Endodermal cell (in vitro differentiated cells): ENCODE measurements around the gene C6orf120. TPM values are rescaled to one million over a fixed set of nuclear protein-coding genes. Genes with fewer than 3 reads are reported as not detected.

Experiments used
- DNase-seq: peaks from one replicate; pipeline ENCODE4 v3.0.0-alpha.2; 2017
- H3K27ac ChIP-seq: 2 replicates; pipeline ENCODE4 v1.5.1; 2013; ENCODE audit warnings: mild to moderate bottlenecking, low read depth, low read length, moderate library complexity
- H3K27me3 ChIP-seq: 2 replicates; pipeline ENCODE4 v1.6.1; 2013; ENCODE audit warnings: mild to moderate bottlenecking, low read length, moderate library complexity; ENCODE audit not compliant: insufficient read depth, control insufficient read depth, poor library complexity, severe bottlenecking
- H3K36me3 ChIP-seq: 2 replicates; pipeline ENCODE4 v1.7.0; 2013; ENCODE audit warnings: mild to moderate bottlenecking, low read length, moderate library complexity; ENCODE audit not compliant: control insufficient read depth, insufficient read depth
- H3K4me1 ChIP-seq: one replicate; pipeline ENCODE4 v1.7.0; 2013; ENCODE audit warnings: low read length; ENCODE audit not compliant: control insufficient read depth, insufficient read depth
- H3K4me3 ChIP-seq: 2 replicates; pipeline ENCODE4 v1.5.1; 2013; ENCODE audit warnings: mild to moderate bottlenecking, low read length, moderate library complexity
- H3K9ac ChIP-seq: 2 replicates; pipeline ENCODE4 v1.6.1; 2013; ENCODE audit warnings: mild to moderate bottlenecking, low read length, moderate library complexity; ENCODE audit not compliant: poor library complexity, severe bottlenecking; ENCODE audit errors: extremely low read depth
- H3K9me3 ChIP-seq: 2 replicates; pipeline ENCODE4 v1.6.1; 2013; ENCODE audit warnings: mild to moderate bottlenecking, low read length, moderate library complexity; ENCODE audit not compliant: control insufficient read depth
- H3K27ac Mint-ChIP-seq: 2 replicates; pipeline ENCODE4 v1.8.0; 2020; ENCODE audit warnings: mixed read lengths
- H3K27me3 Mint-ChIP-seq: 2 replicates; pipeline ENCODE4 v1.8.0; 2021; ENCODE audit warnings: mild to moderate bottlenecking, mixed read lengths; ENCODE audit not compliant: insufficient read depth
- H3K36me3 Mint-ChIP-seq: 2 replicates; pipeline ENCODE4 v1.8.0; 2020; ENCODE audit warnings: low read depth, mixed read lengths
- H3K4me1 Mint-ChIP-seq: 2 replicates; pipeline ENCODE4 v1.8.0; 2020; ENCODE audit warnings: mixed read lengths
- H3K4me3 Mint-ChIP-seq: 2 replicates; pipeline ENCODE4 v1.8.0; 2020; ENCODE audit warnings: mild to moderate bottlenecking, moderate library complexity, mixed read lengths
- H3K9me3 Mint-ChIP-seq: 2 replicates; pipeline ENCODE4 v1.8.0; 2020; ENCODE audit warnings: mild to moderate bottlenecking, mixed read lengths
- WGBS, 2 experiments: methylation state at CpG; one replicate each; pipeline versions ENCODE4 v1.1.5 to v1.1.7; 2013; ENCODE audit warnings: missing lambda C conversion rate in 2 of 2, mixed read lengths in 1 of 2; ENCODE audit not compliant: insufficient coverage in 1 of 2, insufficient read length in 1 of 2; 5-methylcytosine and 5-hydroxymethylcytosine counted together
- total RNA-seq, 2 donors: library from RNA; stranded (reverse); fragmentation: NEBNext Ultra II Directional in 1 of 2; extraction: Animal tissue kit (Norgen Biotek cat#: 25700) in 1 of 2; gene quantifications; 2 replicates in 1 of 2; 3 replicates in 1 of 2; pipeline ENCODE4 v1.2.1, GENCODE V29; 2021
- TF ChIP-seq, protein P1 (sequence below): fragments of 200-600 bp; sonication (generic); conservative IDR thresholded peaks from 2 replicates; pipeline ENCODE4 v1.5.0; 2021; ENCODE audit warnings: antibody characterized with exemption, mild to moderate bottlenecking

Gene C6orf120
- total RNA-seq, 2 donors from 2014 or later, result 24.0 to 29.7 TPM

DNA sequence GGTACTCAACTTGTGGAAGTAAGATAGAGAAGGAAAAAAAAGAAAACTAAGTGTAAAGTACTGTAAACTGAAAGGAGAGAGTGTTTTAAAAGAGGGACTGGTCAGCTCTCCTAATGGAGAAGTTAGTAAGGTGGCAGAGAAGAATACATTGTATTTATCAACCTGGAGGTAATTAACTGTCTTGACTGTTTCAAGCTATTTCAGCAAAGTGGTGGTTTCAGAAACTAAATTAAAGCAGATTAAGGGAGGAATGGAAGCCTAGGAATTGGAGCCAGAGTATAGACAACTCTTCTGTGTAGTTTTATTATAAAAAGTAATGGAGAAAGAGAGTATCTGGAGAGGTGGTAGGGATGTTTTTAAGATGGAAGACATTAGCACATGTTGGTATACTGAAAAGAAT, 25.0 kb downstream of the C6orf120 start:
- H3K4me3 Mint-ChIP-seq, result no peak overlapping the region
- DNase-seq, result no peak

GRCh38 chr6:169729961-169730360, 28.0 kb downstream of the C6orf120 start:
- Histone ChIP-seq H3K36me3 (no peaks in the 10 kb centered on the region), H3K9ac (no peak overlapping the region), H3K4me1 (peaks cover 2% of the 10 kb centered on the region), H3K9me3 (no peaks in the 10 kb centered on the region), H3K4me3 (no peak overlapping the region), H3K27me3 (no peaks in the 10 kb centered on the region), H3K27ac (no peak overlapping the region)
- Mint-ChIP-seq H3K27me3 (peaks cover 6% of the 10 kb centered on the region), H3K4me1 (peaks cover 15% of the 10 kb centered on the region), H3K4me3 (no peak overlapping the region), H3K9me3 (peaks cover 3% of the 10 kb centered on the region), H3K27ac (no peak overlapping the region), H3K36me3 (no peaks in the 10 kb centered on the region)
- no peak for DNase-seq
- TF ChIP-seq, protein P1, sequence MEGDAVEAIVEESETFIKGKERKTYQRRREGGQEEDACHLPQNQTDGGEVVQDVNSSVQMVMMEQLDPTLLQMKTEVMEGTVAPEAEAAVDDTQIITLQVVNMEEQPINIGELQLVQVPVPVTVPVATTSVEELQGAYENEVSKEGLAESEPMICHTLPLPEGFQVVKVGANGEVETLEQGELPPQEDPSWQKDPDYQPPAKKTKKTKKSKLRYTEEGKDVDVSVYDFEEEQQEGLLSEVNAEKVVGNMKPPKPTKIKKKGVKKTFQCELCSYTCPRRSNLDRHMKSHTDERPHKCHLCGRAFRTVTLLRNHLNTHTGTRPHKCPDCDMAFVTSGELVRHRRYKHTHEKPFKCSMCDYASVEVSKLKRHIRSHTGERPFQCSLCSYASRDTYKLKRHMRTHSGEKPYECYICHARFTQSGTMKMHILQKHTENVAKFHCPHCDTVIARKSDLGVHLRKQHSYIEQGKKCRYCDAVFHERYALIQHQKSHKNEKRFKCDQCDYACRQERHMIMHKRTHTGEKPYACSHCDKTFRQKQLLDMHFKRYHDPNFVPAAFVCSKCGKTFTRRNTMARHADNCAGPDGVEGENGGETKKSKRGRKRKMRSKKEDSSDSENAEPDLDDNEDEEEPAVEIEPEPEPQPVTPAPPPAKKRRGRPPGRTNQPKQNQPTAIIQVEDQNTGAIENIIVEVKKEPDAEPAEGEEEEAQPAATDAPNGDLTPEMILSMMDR, result no peak

More for the DNA sequence above, 25.0 kb downstream of the C6orf120 start:
- no peaks in the 10 kb centered on the region for H3K36me3 ChIP-seq
- Mint-ChIP-seq H3K27ac (no peak overlapping the region), H3K36me3 (no peaks in the 10 kb centered on the region), H3K27me3 (no peaks in the 10 kb centered on the region), H3K9me3 (no peaks in the 10 kb centered on the region), H3K4me1 (peaks cover 20% of the 10 kb centered on the region)
- no peak overlapping the region for H3K4me3 ChIP-seq
- H3K27me3 ChIP-seq, result no peaks in the 10 kb centered on the region
- no peak overlapping the region for H3K27ac ChIP-seq
- peaks cover 2% of the 10 kb centered on the region for H3K4me1 ChIP-seq
- TF ChIP-seq, protein P1, result no peak
- H3K9ac ChIP-seq, result no peak overlapping the region
- H3K9me3 ChIP-seq, result no peaks in the 10 kb centered on the region

GRCh38 chr6:169738204-169738975, 36.5 kb downstream of the C6orf120 start:
- Histone ChIP-seq H3K4me1 (no peaks in the 10 kb centered on the region), H3K27ac (no peak overlapping the region), H3K9me3 (no peaks in the 10 kb centered on the region), H3K36me3 (no peaks in the 10 kb centered on the region), H3K27me3 (no peaks in the 10 kb centered on the region), H3K4me3 (no peak overlapping the region), H3K9ac (no peak overlapping the region)
- 87 to 91% methylated on average over 5 to 9 of the region's 9 CpGs for WGBS, 2 experiments
- peaks cover 2% of the 10 kb centered on the region for H3K4me1 Mint-ChIP-seq
- H3K9me3 Mint-ChIP-seq, result peaks cover 1% of the 10 kb centered on the region
- H3K27ac Mint-ChIP-seq, result no peak overlapping the region
- no peaks in the 10 kb centered on the region for H3K36me3 Mint-ChIP-seq
- peaks cover 8% of the 10 kb centered on the region for H3K27me3 Mint-ChIP-seq
- no peak for DNase-seq
- TF ChIP-seq, protein P1, result no peak
- H3K4me3 Mint-ChIP-seq, result no peak overlapping the region
